Fibroblast of mammary gland (primary cell): Measurements from ENCODE around the gene PAN3.

Source experiments
- DNase-seq: peaks from one replicate; pipeline ENCODE4 v3.0.0-alpha.2; 2010; ENCODE audit warnings: low read depth
- H3K4me3 ChIP-seq: 2 replicates; pipeline ENCODE4 v1.5.1; 2011; ENCODE audit warnings: low read depth, mild to moderate bottlenecking, low read length, moderate library complexity; ENCODE audit not compliant: control insufficient read depth
- TF ChIP-seq, protein P1 (sequence below): conservative IDR thresholded peaks from 2 replicates; pipeline ENCODE4 v1.5.1; 2011; ENCODE audit warnings: low read depth, low read length, inconsistent platforms; ENCODE audit not compliant: control insufficient read depth, insufficient read depth

Gene PAN3

DNA sequence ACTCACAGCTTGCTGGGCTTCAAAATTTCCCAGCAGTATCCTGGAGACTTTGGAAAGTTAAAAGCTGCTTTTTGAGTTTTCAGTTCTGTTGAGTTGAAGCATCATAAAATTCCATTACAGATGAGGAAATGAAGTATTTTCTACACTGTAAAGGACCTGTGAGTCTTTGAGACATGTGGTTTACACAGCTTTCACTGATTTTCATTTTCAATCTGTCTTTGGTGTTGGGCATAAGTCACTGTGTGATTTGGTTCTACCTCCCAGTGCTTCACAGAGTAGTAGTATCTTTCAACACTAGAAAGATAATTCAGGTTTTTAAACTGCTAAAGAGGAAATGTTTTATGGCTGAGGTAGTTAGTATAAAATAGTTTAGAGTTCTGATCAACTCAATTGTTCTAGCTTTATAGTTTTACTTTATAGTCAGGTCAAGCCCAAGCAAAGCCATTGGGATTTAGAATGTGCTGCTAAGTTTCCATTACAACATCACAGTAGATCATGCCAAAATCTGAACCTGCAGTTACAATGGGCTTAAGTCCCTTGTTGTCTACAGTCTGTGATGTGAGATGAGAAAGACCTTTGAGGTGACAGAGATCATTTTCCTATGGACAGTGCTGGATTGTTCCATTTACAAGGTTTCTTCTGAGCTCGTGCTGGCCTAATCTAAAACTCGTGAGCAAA, 195.0 kb downstream of the PAN3 start:
- DNase-seq: no peak
- H3K4me3 ChIP-seq: no peak overlapping the region
- TF ChIP-seq, protein P1, sequence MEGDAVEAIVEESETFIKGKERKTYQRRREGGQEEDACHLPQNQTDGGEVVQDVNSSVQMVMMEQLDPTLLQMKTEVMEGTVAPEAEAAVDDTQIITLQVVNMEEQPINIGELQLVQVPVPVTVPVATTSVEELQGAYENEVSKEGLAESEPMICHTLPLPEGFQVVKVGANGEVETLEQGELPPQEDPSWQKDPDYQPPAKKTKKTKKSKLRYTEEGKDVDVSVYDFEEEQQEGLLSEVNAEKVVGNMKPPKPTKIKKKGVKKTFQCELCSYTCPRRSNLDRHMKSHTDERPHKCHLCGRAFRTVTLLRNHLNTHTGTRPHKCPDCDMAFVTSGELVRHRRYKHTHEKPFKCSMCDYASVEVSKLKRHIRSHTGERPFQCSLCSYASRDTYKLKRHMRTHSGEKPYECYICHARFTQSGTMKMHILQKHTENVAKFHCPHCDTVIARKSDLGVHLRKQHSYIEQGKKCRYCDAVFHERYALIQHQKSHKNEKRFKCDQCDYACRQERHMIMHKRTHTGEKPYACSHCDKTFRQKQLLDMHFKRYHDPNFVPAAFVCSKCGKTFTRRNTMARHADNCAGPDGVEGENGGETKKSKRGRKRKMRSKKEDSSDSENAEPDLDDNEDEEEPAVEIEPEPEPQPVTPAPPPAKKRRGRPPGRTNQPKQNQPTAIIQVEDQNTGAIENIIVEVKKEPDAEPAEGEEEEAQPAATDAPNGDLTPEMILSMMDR: no peak

DNA sequence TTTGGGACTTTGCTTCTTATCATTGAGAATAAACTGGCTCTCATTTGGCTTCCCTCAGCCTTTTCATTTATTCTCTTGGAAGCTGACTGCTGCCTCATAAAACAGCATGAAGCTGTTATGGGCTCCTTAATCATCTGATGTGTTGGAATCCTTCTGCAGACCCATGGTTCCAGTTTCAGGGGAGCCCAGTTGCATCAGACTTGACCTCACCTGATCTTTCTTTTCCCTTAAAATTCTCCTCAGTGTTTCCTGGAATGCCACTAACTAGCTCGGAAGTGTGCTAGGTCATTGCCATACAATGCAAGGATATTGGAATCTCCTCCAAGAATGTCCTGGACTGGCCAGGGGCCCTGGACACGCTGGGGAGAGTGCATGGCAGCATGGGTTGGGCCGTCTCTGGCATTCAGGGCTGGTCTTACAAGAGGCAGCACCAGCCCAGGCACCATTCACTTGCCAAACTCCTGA, 197.9 kb downstream of the PAN3 start:
- no peak overlapping the region for H3K4me3 ChIP-seq
- TF ChIP-seq, protein P1: no peak
- DNase-seq: no peak

DNA sequence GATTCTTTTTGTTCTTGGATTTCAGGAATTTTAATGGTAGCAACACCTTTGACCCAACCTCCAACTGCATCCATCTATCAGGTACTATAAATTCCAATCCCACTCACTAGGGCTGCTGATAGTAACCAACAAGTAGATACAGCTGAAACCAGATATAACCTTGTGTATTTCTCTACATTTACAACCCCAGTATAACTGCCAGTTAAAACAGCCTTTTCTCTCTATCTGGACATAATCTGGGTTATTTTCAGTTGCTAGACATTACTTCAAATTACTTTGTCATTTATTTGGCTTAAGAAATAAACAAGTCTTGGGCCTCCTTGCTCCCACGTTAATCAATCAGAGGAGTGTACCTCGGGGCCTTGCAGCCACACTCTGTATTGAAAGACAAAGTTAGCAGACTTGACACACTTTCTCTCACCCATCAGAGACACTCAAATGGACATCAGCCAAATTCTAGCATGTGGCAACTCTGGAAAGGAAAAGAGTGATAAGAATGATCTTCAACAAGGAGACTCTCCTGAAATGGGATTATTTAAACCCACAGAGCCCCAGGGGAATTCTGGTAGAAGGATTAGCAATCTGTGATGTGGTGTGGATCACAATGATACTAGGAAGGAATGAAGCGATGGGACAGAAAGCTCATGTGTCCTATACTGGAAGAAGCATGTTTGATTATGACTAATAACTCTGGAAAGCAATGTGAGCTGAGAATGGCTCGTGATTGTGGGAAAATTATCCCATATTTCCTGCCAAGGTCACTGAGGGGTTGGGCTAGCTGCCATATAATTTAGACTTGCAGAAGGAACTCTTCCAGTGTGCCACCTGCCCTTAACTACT, 199.0 kb downstream of the PAN3 start:
- no peak overlapping the region for H3K4me3 ChIP-seq
- TF ChIP-seq, protein P1: no peak
- peak; percentile 91 for DNase-seq

DNA sequence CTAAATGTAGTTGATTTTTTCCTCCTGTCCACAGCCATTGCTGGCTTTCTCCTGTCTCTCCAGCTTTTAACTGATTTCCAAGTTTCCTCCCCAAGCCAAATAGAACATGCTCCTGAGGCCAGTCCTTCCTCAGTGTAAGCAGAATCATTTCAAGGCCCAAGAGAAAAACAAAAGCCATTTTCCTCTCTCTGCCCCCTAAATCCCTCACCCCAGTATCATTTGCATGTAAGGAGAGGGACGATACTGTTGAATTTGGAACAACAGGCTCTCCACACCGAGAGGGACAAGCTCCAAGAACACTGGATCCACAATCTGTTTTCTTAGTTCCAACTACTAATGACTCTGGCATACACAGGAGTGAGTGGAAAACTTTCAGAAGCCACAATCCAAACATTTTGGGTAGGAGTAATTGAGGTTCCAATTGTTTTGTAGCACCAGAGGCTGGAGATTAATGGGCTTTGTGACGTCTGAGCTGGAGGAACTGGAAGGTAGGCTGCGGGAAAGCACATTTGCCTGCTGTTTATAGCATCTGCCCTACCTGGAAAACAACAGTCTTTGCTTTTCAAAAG, 199.7 kb downstream of the PAN3 start:
- DNase-seq: peak; percentile 30
- TF ChIP-seq, protein P1: no peak
- no peak overlapping the region for H3K4me3 ChIP-seq

DNA sequence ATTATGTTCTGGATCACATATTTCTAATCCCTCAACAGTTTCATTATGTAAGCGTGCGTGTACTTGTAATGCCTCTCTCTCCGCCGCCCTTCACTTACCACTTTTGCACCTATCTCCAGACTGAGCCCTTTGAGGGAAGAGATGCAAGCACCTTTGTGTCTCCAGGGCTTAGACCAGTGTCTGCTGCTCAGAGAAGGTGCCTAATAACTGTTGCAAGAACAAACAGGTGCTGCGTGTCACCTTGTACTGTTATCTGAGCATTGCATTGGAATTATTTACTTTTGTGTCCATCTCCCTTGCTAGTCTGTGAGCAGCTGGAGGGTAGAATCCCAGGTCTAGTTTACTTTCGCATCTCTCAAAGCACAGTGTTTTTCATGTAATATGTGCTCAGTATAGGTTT, 200.4 kb downstream of the PAN3 start:
- no peak overlapping the region for H3K4me3 ChIP-seq
- TF ChIP-seq, protein P1: no peak
- no peak for DNase-seq

DNA sequence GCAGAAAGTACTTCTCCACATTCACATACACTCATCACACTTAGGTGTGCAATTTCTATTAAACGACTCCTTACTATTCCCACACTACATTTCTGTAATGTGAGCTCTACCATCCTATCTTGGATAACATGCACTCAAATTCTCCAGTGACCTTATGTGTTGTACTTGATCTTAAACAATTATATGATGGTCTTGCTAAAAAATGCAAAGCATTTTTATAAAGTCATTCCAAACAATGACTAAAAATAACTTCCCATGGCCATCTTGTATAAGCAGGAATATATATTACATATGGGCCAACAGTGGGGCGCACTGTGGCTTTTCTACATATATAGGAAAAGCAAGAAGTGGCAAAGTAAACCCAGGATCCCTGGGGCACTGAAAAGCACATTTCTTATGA, 201.1 kb downstream of the PAN3 start:
- TF ChIP-seq, protein P1: no peak
- DNase-seq: peak; percentile 16
- no peak overlapping the region for H3K4me3 ChIP-seq
